ENCODE measurements around the gene PLA2G10.

PLA2G10 gene

GRCh38 chr16:14668556-14669223 lies 25.4 kb downstream of the PLA2G10 start:
- TF ChIP-seq CTCF (conservative IDR thresholded peaks at IDR 0.05; ENCODE audit: low read depth): no peak
- H3K27ac ChIP-seq: no peak overlapping the region
- no peak for DNase-seq (ENCODE audit: low spot score)
- CTCF ChIA-PET: interaction anchor here (0.6 kb wide), 2 partner anchors 62 to 1771 kb away, joined by 3 to 6 read pairs; no protein-coding TSS in a partner anchor
- POLR2A ChIA-PET (ENCODE audit: low non-redundant PET): no interaction called here

GRCh38 chr16:14667347-14668266 lies 26.5 kb downstream of the PLA2G10 start:
- 0 out of 2 replicates have a peak overlapping the region, but pooled peaks have one; percentile 1 for H3K27ac ChIP-seq
- ChIA-PET POLR2A (ENCODE audit: low non-redundant PET) (no interaction called here), CTCF (interaction anchor here (0.7 to 1.1 kb wide), 2 partner anchors 296 to 356 kb away, joined by 3 to 7 read pairs; no protein-coding TSS in a partner anchor)
- no peak for TF ChIP-seq CTCF (conservative IDR thresholded peaks at IDR 0.05; ENCODE audit: low read depth)
- DNase-seq (ENCODE audit: low spot score): no peak

GRCh38 chr16:14658063-14658462 lies 36.0 kb downstream of the PLA2G10 start:
- H3K27ac ChIP-seq: peak overlapping the region; percentile 51; the same call in 1 of the 2 replicates
- CTCF ChIA-PET: no interaction called here
- no peak for DNase-seq (ENCODE audit: low spot score)
- POLR2A ChIA-PET (ENCODE audit: low non-redundant PET): no interaction called here
- no peak for TF ChIP-seq CTCF (conservative IDR thresholded peaks at IDR 0.05; ENCODE audit: low read depth)

- ChIA-PET POLR2A (ENCODE audit: low non-redundant PET) (no interaction called here), CTCF (no interaction called here)
- DNase-seq (ENCODE audit: low spot score): no peak
- no peak overlapping the region for H3K27ac ChIP-seq
- no peak for TF ChIP-seq CTCF (conservative IDR thresholded peaks at IDR 0.05; ENCODE audit: low read depth)
These were observed 41.4 kb downstream of the PLA2G10 start for GRCh38 chr16:14652726-14653125.

- POLR2A ChIA-PET (ENCODE audit: low non-redundant PET): no interaction called here
- TF ChIP-seq CTCF (conservative IDR thresholded peaks at IDR 0.05; ENCODE audit: low read depth): no peak
- CTCF ChIA-PET: no interaction called here
- DNase-seq (ENCODE audit: low spot score): peak; percentile 51
- H3K27ac ChIP-seq: peak overlapping the region; percentile 62; the same call in 1 of the 2 replicates
These were observed 43.5 kb downstream of the PLA2G10 start for GRCh38 chr16:14650629-14651028.

GRCh38 chr16:14649816-14650215 lies 44.3 kb downstream of the PLA2G10 start:
- no peak for DNase-seq (ENCODE audit: low spot score)
- CTCF ChIA-PET: no interaction called here
- no peak for TF ChIP-seq CTCF (conservative IDR thresholded peaks at IDR 0.05; ENCODE audit: low read depth)
- H3K27ac ChIP-seq: peak overlapping the region; percentile 61
- POLR2A ChIA-PET (ENCODE audit: low non-redundant PET): no interaction called here

All from RWPE1 (cell line).